GM12878 (cell line): Measurements from ENCODE around the gene EIF1AD. TPM values are rescaled to one million over a fixed set of nuclear protein-coding genes. Genes with fewer than 3 reads are reported as not detected.

Source experiments
- BCL11A ChIP-seq: IDR thresholded peaks from 2 replicates; pipeline ENCODE4 v1.6.1; 2011; ENCODE audit warnings: low read depth, low read length
- BCLAF1 ChIP-seq: fragments of 450-650 bp; IDR thresholded peaks from 2 replicates; pipeline ENCODE4 v1.6.1; 2017; ENCODE audit warnings: antibody characterized with exemption, mild to moderate bottlenecking, moderate library complexity
- CBFB ChIP-seq: IDR thresholded peaks from 2 replicates; pipeline ENCODE4 v1.6.1; 2016; ENCODE audit warnings: antibody characterized with exemption, low read depth
- CEBPB ChIP-seq, 2 experiments: fragments of 150-350 bp in 1 of 2; IDR thresholded peaks; 2 replicates each; pipeline ENCODE4 v1.6.1; 2012 to 2014; ENCODE audit warnings: low read depth in 2 of 2, low read length in 2 of 2, borderline replicate concordance in 1 of 2, inconsistent platforms in 1 of 2
- CHD1 ChIP-seq: IDR thresholded peaks from 2 replicates; pipeline ENCODE4 v1.6.1; 2012; ENCODE audit warnings: low read depth, low read length, improper control_type of control experiment
- CREM ChIP-seq: IDR thresholded peaks from 2 replicates; pipeline ENCODE4 v1.6.1; 2014; ENCODE audit warnings: antibody characterized with exemption, low read depth
- FOS ChIP-seq: IDR thresholded peaks from 3 replicates; pipeline ENCODE4 v1.6.1; 2011; ENCODE audit warnings: borderline replicate concordance; ENCODE audit not compliant: insufficient read length; ENCODE audit errors: extremely low read depth
- KDM1A ChIP-seq: fragments of 200-600 bp; sonication (generic); IDR thresholded peaks from 2 replicates; pipeline ENCODE4 v1.6.1; 2016; ENCODE audit warnings: borderline replicate concordance
- NR2C1 ChIP-seq: fragments of 450-650 bp; IDR thresholded peaks from 2 replicates; pipeline ENCODE4 v1.6.1; 2017; ENCODE audit warnings: antibody characterized with exemption, mild to moderate bottlenecking, moderate library complexity
- RAD21 ChIP-seq: IDR thresholded peaks from 2 replicates; pipeline ENCODE4 v1.6.1; 2011; ENCODE audit warnings: mild to moderate bottlenecking, low read depth, low read length, moderate library complexity; ENCODE audit not compliant: insufficient read depth
- RUNX3 ChIP-seq: IDR thresholded peaks from 2 replicates; pipeline ENCODE4 v1.6.1; 2012; ENCODE audit warnings: low read length, inconsistent platforms
- SMAD1 ChIP-seq: fragments of 450-650 bp; IDR thresholded peaks from 2 replicates; pipeline ENCODE4 v1.6.1; 2018; ENCODE audit warnings: mild to moderate bottlenecking, low read depth; ENCODE audit not compliant: partially characterized antibody
- SMARCA5 ChIP-seq: fragments of 450-650 bp; IDR thresholded peaks from 2 replicates; pipeline ENCODE4 v1.6.1; 2017; ENCODE audit warnings: mild to moderate bottlenecking
- SUPT20H ChIP-seq: IDR thresholded peaks from 2 replicates; pipeline ENCODE4 v1.6.1; 2011; ENCODE audit warnings: low read depth, mild to moderate bottlenecking, low read length, moderate library complexity, borderline replicate concordance; ENCODE audit not compliant: control insufficient read depth
- SUZ12 ChIP-seq: fragments of 200-600 bp; sonication (generic); IDR thresholded peaks from one replicate; pipeline ENCODE4 v1.6.1; 2018; ENCODE audit warnings: antibody characterized with exemption, mild to moderate bottlenecking; ENCODE audit not compliant: unreplicated experiment
- TBL1XR1 ChIP-seq: IDR thresholded peaks from 2 replicates; pipeline ENCODE4 v1.6.1; 2012; ENCODE audit warnings: low read depth, low read length, improper control_type of control experiment
- ZNF217 ChIP-seq: fragments of 450-650 bp; IDR thresholded peaks from 2 replicates; pipeline ENCODE4 v1.6.1; 2017; ENCODE audit warnings: antibody characterized with exemption, mild to moderate bottlenecking
- ZNF687 ChIP-seq: fragments of 450-650 bp; IDR thresholded peaks from 2 replicates; pipeline ENCODE4 v1.6.1; 2017; ENCODE audit warnings: mild to moderate bottlenecking, moderate library complexity
- ZZZ3 ChIP-seq: IDR thresholded peaks from 2 replicates; pipeline ENCODE4 v1.6.1; 2011; ENCODE audit warnings: low read depth; ENCODE audit not compliant: control insufficient read depth, insufficient read length
- polyA plus RNA-seq, 11 experiments: library from polyadenylated mRNA; depleted of rRNA in 4 of 11; unstranded in 6 of 11; stranded (reverse) in 5 of 11; fragments of >200 nt; fragmentation: Nextera tagmentation in 4 of 11; fragmentation: Illumina TruSeq in 1 of 11; extraction: Ambion mirVana in 4 of 11; extraction: Trizol in 1 of 11; gene quantifications; 1 replicate in 1 of 11; 2 replicates in 10 of 11; pipeline versions ENCODE4 v1.2.1 to v1.2.3, GENCODE V29; 2011 to 2016; ENCODE audit warnings: inconsistent platforms in 2 of 11, missing spikeins in 2 of 11, low read depth in 1 of 11
- total RNA-seq, 4 experiments: library from RNA; depleted of rRNA in 3 of 4; stranded (reverse); fragments of >200 nt in 3 of 4; fragmentation: Illumina TruSeq in 1 of 4; extraction: Trizol in 1 of 4; gene quantifications; 2 replicates each; pipeline versions ENCODE4 v1.2.1 to v1.2.3, GENCODE V29; 2013 to 2021
- TF ChIP-seq, protein P1 (sequence below): fragments of 450-650 bp; IDR thresholded peaks from 2 replicates; pipeline ENCODE4 v1.6.1; 2017; ENCODE audit warnings: mild to moderate bottlenecking, moderate library complexity

Gene EIF1AD
- total and polyA plus RNA-seq, 10 of the 15 experiments (the other 5 are each of a cell fraction or from before 2014, with no cell fraction given) = 31.6 to 56.8 (median 39.5) TPM

GRCh38 chr11:66045177-66045639, 43.3 kb upstream of the EIF1AD start (continued):
- no peak for TF ChIP-seq BCL11A
- no peak for TF ChIP-seq TBL1XR1
- TF ChIP-seq, protein P1, sequence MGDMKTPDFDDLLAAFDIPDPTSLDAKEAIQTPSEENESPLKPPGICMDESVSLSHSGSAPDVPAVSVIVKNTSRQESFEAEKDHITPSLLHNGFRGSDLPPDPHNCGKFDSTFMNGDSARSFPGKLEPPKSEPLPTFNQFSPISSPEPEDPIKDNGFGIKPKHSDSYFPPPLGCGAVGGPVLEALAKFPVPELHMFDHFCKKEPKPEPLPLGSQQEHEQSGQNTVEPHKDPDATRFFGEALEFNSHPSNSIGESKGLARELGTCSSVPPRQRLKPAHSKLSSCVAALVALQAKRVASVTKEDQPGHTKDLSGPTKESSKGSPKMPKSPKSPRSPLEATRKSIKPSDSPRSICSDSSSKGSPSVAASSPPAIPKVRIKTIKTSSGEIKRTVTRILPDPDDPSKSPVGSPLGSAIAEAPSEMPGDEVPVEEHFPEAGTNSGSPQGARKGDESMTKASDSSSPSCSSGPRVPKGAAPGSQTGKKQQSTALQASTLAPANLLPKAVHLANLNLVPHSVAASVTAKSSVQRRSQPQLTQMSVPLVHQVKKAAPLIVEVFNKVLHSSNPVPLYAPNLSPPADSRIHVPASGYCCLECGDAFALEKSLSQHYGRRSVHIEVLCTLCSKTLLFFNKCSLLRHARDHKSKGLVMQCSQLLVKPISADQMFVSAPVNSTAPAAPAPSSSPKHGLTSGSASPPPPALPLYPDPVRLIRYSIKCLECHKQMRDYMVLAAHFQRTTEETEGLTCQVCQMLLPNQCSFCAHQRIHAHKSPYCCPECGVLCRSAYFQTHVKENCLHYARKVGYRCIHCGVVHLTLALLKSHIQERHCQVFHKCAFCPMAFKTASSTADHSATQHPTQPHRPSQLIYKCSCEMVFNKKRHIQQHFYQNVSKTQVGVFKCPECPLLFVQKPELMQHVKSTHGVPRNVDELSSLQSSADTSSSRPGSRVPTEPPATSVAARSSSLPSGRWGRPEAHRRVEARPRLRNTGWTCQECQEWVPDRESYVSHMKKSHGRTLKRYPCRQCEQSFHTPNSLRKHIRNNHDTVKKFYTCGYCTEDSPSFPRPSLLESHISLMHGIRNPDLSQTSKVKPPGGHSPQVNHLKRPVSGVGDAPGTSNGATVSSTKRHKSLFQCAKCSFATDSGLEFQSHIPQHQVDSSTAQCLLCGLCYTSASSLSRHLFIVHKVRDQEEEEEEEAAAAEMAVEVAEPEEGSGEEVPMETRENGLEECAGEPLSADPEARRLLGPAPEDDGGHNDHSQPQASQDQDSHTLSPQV = no peak
- TF ChIP-seq CHD1 = no peak
- TF ChIP-seq NR2C1 = no peak
- no peak for TF ChIP-seq ZNF687
- no peak for TF ChIP-seq FOS
- TF ChIP-seq ZZZ3 = no peak
- TF ChIP-seq KDM1A = no peak
- TF ChIP-seq SMAD1 = no peak
- no peak for TF ChIP-seq RUNX3
- no peak for TF ChIP-seq CBFB
- no peak; the same call in 1 of the 2 replicates for TF ChIP-seq SMARCA5
- no peak for TF ChIP-seq SUPT20H
- TF ChIP-seq CEBPB (IDR thresholded peaks at IDR 0.05; ENCODE audit: borderline replicate concordance in 1 of 2, low read depth in 2 of 2, low read length in 2 of 2) = no peak
- TF ChIP-seq ZNF217 = no peak
- TF ChIP-seq CREM = 0 out of 2 replicates have a peak, but pooled peaks have one; percentile 20
- peak; percentile 45 for TF ChIP-seq RAD21
- no peak for TF ChIP-seq SUZ12
- no peak for TF ChIP-seq BCLAF1
